Measurements from ENCODE around the gene TMIGD2.

GRCh38 chr19:4337906-4338440, 35.8 kb upstream of the TMIGD2 start:
- TF ChIP-seq CTCF (IDR thresholded peaks at IDR 0.05) = no peak
- TF ChIP-seq SIN3A (IDR thresholded peaks at IDR 0.05; ENCODE audit: borderline replicate concordance, insufficient read depth, low read depth, low read length) = no peak
